IMR-90 (cell line): ENCODE results near the gene LDB1. TPM values are rescaled to one million over a fixed set of nuclear protein-coding genes. Genes with fewer than 3 reads are reported as not detected.

Experiments used
- ATAC-seq: fragments of 200-7000 bp; cut with Tn5 transposase; 2 replicates; pipeline ENCODE4 v1.9.1; 2020; ENCODE audit warnings: low read depth, mild to moderate bottlenecking, moderate library complexity
- BruUV-seq: library from RNA; stranded (reverse); fragments of 400-500 nt; replicated peaks from 2 replicates; lab custom pipeline; 2021; lab: Mats Ljungman, UMichigan
- CTCF ChIA-PET: fragments of 300-600 bp; formaldehyde crosslinking; extraction: SDS; loops from one replicate; lab custom pipeline; 2021; ENCODE audit warnings: antibody characterized with exemption; lab: Yijun Ruan, JAX
- POLR2A ChIA-PET: fragments of 300-600 bp; sonication (Branson Sonifier 250); formaldehyde crosslinking; loops from one replicate; lab custom pipeline; 2022; ENCODE audit warnings: antibody characterized with exemption; ENCODE audit not compliant: unreplicated experiment; lab: Charles Lee
- DNase-seq: peaks from one replicate; pipeline ENCODE4 v3.0.0; 2013
- H2AFZ ChIP-seq: replicated peaks from 2 replicates; pipeline ENCODE3; 2013; ENCODE audit warnings: low read length, mild to moderate bottlenecking; ENCODE audit not compliant: poor library complexity
- H2AK5ac ChIP-seq: 2 replicates; pipeline ENCODE4 v1.6.1; 2013; ENCODE audit warnings: low read depth, low read length, inconsistent platforms
- H2AK9ac ChIP-seq: replicated peaks from 2 replicates; pipeline ENCODE3; 2013; ENCODE audit warnings: mild to moderate bottlenecking, low read depth, low read length, moderate library complexity; ENCODE audit not compliant: poor library complexity
- H2BK120ac ChIP-seq: 2 replicates; pipeline ENCODE4 v1.6.1; 2013; ENCODE audit warnings: low read depth, low read length, inconsistent platforms
- H2BK15ac ChIP-seq: 3 replicates; pipeline ENCODE4 v1.6.1; 2013; ENCODE audit warnings: low read depth, low read length, inconsistent platforms
- H2BK20ac ChIP-seq: 2 replicates; pipeline ENCODE4 v1.6.1; 2013; ENCODE audit warnings: low read depth, mild to moderate bottlenecking, inconsistent platforms, low read length, moderate library complexity
- H2BK5ac ChIP-seq: 2 replicates; pipeline ENCODE4 v1.6.1; 2013; ENCODE audit warnings: mild to moderate bottlenecking, low read depth, low read length, inconsistent platforms; ENCODE audit not compliant: poor library complexity, severe bottlenecking
- H3K14ac ChIP-seq: replicated peaks from 2 replicates; pipeline ENCODE4 v1.6.1; 2013; ENCODE audit warnings: low read depth, low read length, inconsistent platforms
- H3K18ac ChIP-seq: 2 replicates; pipeline ENCODE4 v1.6.1; 2013; ENCODE audit warnings: low read depth, low read length, control low read depth
- H3K23ac ChIP-seq: 2 replicates; pipeline ENCODE4 v1.6.1; 2013; ENCODE audit warnings: low read depth, low read length, inconsistent platforms
- H3K27ac ChIP-seq: 2 replicates; pipeline ENCODE4 v1.5.1; 2013; ENCODE audit warnings: mild to moderate bottlenecking, control low read depth, low read length; ENCODE audit not compliant: insufficient read depth
- H3K27me3 ChIP-seq: 2 replicates; pipeline ENCODE4 v1.6.1; 2013; ENCODE audit warnings: low read length; ENCODE audit not compliant: control insufficient read depth, insufficient read depth
- H3K36me3 ChIP-seq: 2 replicates; pipeline ENCODE4 v1.6.1; 2013; ENCODE audit warnings: low read length, mixed read lengths; ENCODE audit not compliant: control insufficient read depth, insufficient read depth
- H3K4ac ChIP-seq: 2 replicates; pipeline ENCODE4 v1.6.1; 2013; ENCODE audit warnings: low read depth, low read length, inconsistent platforms
- H3K4me1 ChIP-seq: 2 replicates; pipeline ENCODE4 v1.6.1; 2013; ENCODE audit warnings: low read length, mixed read lengths; ENCODE audit not compliant: control insufficient read depth, insufficient read depth
- H3K4me2 ChIP-seq: 2 replicates; pipeline ENCODE4 v1.6.1; 2013; ENCODE audit warnings: low read depth, mild to moderate bottlenecking, control low read depth, low read length, moderate library complexity
- H3K4me3 ChIP-seq: 2 replicates; pipeline ENCODE4 v1.5.1; 2013; ENCODE audit warnings: low read depth, mild to moderate bottlenecking, control low read depth, low read length, moderate library complexity; ENCODE audit not compliant: insufficient read depth
- H3K56ac ChIP-seq: 2 replicates; pipeline ENCODE4 v1.6.1; 2013; ENCODE audit warnings: low read length, inconsistent platforms; ENCODE audit not compliant: insufficient read depth; ENCODE audit errors: extremely low read depth
- H3K79me1 ChIP-seq, 2 experiments: 2 replicates each; pipeline ENCODE4 v1.6.1; 2013; ENCODE audit warnings: low read length in 2 of 2, inconsistent platforms in 1 of 2, low read depth in 1 of 2
- H3K9ac ChIP-seq: 2 replicates; pipeline ENCODE4 v1.6.1; 2013; ENCODE audit warnings: low read depth, low read length, control low read depth
- H3K9me1 ChIP-seq: 2 replicates; pipeline ENCODE4 v1.6.1; 2013; ENCODE audit warnings: low read length, inconsistent platforms; ENCODE audit not compliant: insufficient read depth
- H3K9me3 ChIP-seq: 2 replicates; pipeline ENCODE4 v1.6.1; 2013; ENCODE audit warnings: low read length; ENCODE audit not compliant: control insufficient read depth, insufficient read depth
- H4K20me1 ChIP-seq: 2 replicates; pipeline ENCODE4 v1.6.1; 2013; ENCODE audit warnings: low read length, inconsistent platforms; ENCODE audit not compliant: insufficient read depth
- H4K5ac ChIP-seq: 2 replicates; pipeline ENCODE4 v1.6.1; 2013; ENCODE audit warnings: mild to moderate bottlenecking, low read depth, low read length, control low read depth
- H4K8ac ChIP-seq, 2 experiments: 2 replicates each; pipeline ENCODE4 v1.6.1; 2013; ENCODE audit warnings: low read depth in 2 of 2, low read length in 2 of 2, control low read depth in 1 of 2, inconsistent platforms in 1 of 2
- H4K91ac ChIP-seq: 2 replicates; pipeline ENCODE4 v1.6.1; 2013; ENCODE audit warnings: low read depth, low read length, inconsistent platforms; ENCODE audit not compliant: insufficient read depth
- CEBPB ChIP-seq: IDR thresholded peaks from 2 replicates; pipeline ENCODE4 v1.6.1; 2012; ENCODE audit warnings: low read depth, low read length, improper control_type of control experiment
- MAZ ChIP-seq: IDR thresholded peaks from 2 replicates; pipeline ENCODE4 v1.6.1; 2012; ENCODE audit warnings: low read depth, mild to moderate bottlenecking, low read length, improper control_type of control experiment, moderate library complexity, borderline replicate concordance
- POLR2A ChIP-seq: IDR thresholded peaks from 2 replicates; pipeline ENCODE4 v1.6.1; 2012; ENCODE audit warnings: mild to moderate bottlenecking, low read depth, low read length
- RCOR1 ChIP-seq: IDR thresholded peaks from 2 replicates; pipeline ENCODE4 v1.6.1; 2012; ENCODE audit warnings: mild to moderate bottlenecking, low read length, improper control_type of control experiment; ENCODE audit not compliant: insufficient replicate concordance
- SMC3 ChIP-seq: fragments of 150-350 bp; IDR thresholded peaks from 2 replicates; pipeline ENCODE4 v1.6.1; 2016; ENCODE audit warnings: low read depth, mild to moderate bottlenecking, antibody characterized with exemption, low read length, moderate library complexity
- WGBS, 2 experiments: methylation state at CpG; one replicate each; pipeline versions ENCODE4 v1.1.5 to v1.1.7; 2013; ENCODE audit warnings: missing lambda C conversion rate in 2 of 2; ENCODE audit not compliant: insufficient read length in 1 of 2; ENCODE audit errors: extremely low coverage in 2 of 2; 5-methylcytosine and 5-hydroxymethylcytosine counted together
- dilution Hi-C: fragments of 300-500 bp; cut with HindIII; formaldehyde crosslinking; loops from one replicate; pipeline ENCODE4 v1.14.3; 2018; ENCODE audit warnings: low sequenced_read_pairs; ENCODE audit not compliant: unreplicated experiment
- in situ Hi-C: fragments of 300-500 bp; cut with MboI; formaldehyde crosslinking; loops from 3 replicates; pipeline ENCODE4 v1.14.3; 2019; ENCODE audit warnings: low sequenced_read_pairs, inconsistent platforms, mixed read lengths
- intact Hi-C: fragments of 100-400 bp; cut with micrococcal nuclease; formaldehyde crosslinking; loops from 2 replicates; pipeline ENCODE4 v1.10.0; 2022
- polyA plus RNA-seq, 3 experiments: library from polyadenylated mRNA; depleted of rRNA; stranded (reverse); fragments of >200 nt; gene quantifications; 2 replicates each; pipeline ENCODE4 v1.2.3, GENCODE V29; 2012; ENCODE audit warnings: low replicate concordance in 1 of 3
- total RNA-seq: library from RNA; depleted of rRNA; stranded (reverse); fragments of >200 nt; gene quantifications from 2 replicates; pipeline ENCODE4 v1.2.3, GENCODE V29; 2012
- TF ChIP-seq, protein P1 (sequence below): fragments of 150-350 bp; IDR thresholded peaks from 2 replicates; pipeline ENCODE4 v1.6.1; 2016; ENCODE audit warnings: low read depth, mild to moderate bottlenecking, low read length, moderate library complexity, borderline replicate concordance

The LDB1 gene
- total and polyA plus RNA-seq, 2 of the 4 experiments (the other 2 are of a cell fraction): 47.9 to 92.4 TPM

DNA sequence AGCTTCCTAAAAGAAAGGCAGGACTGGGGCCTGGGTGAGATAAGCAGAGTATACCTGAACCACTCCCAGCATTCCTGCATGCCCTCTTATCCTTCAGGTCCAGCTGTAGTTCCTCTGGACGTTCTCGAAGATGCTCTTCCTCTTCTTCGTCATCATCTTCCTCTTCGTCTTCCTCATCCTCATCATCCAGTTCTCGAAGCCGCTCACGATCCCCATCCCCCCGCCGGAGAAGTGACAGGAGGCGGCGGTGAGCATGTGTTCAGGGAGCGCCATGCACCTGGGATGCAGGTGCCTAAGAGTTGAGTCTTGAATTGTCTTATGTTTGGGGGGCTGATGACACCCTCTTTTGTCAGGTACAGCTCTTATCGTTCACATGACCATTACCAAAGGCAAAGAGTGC, 28.1 kb upstream of the LDB1 start:
- Histone ChIP-seq H2BK5ac (no peak overlapping the region), H2BK15ac (no peak overlapping the region), H3K79me1 (peaks cover 18 to 66% of the 10 kb centered on the region in 2 experiments), H4K5ac (no peak overlapping the region), H3K27me3 (no peaks in the 10 kb centered on the region), H2AK9ac (no peak overlapping the region), H2AFZ (no peak overlapping the region), H2BK120ac (no peak overlapping the region), H4K91ac (no peak overlapping the region), H3K9ac (no peak overlapping the region), H3K4me3 (no peak overlapping the region), H3K9me3 (no peaks in the 10 kb centered on the region), H3K23ac (no peak overlapping the region), H3K56ac (no peak overlapping the region), H3K27ac (no peak overlapping the region), H2BK20ac (no peak overlapping the region), H3K18ac (no peak overlapping the region), H4K8ac (no peak overlapping the region), H3K36me3 (peaks cover 46% of the 10 kb centered on the region), H3K4me1 (peaks cover 4% of the 10 kb centered on the region; the same call in 1 of the 2 replicates), H3K4me2 (no peak overlapping the region), H2AK5ac (no peak overlapping the region), H4K20me1 (peaks cover 41% of the 10 kb centered on the region), H3K4ac (no peak overlapping the region), H3K14ac (no peak overlapping the region), H3K9me1 (peaks cover 5% of the 10 kb centered on the region; the same call in 1 of the 2 replicates)
- in situ Hi-C loops (no loop called here), dilution Hi-C loops (no loop called here), intact Hi-C loops (no loop called here)
- no peak for DNase-seq
- ChIA-PET POLR2A (no interaction called here), CTCF (interaction anchor here (1.7 kb wide), 1 partner anchor 14 kb away, joined by 4 read pairs; no protein-coding TSS in a partner anchor)
- no peak for ATAC-seq
- 100% methylated on average over 4 of the region's 13 CpGs; no CpG with 5 or more reads in 1 of the 2 experiments for WGBS, 2 experiments
- TF ChIP-seq CEBPB: no peak
- no peak for TF ChIP-seq RCOR1
- TF ChIP-seq POLR2A: no peak
- TF ChIP-seq, protein P1, sequence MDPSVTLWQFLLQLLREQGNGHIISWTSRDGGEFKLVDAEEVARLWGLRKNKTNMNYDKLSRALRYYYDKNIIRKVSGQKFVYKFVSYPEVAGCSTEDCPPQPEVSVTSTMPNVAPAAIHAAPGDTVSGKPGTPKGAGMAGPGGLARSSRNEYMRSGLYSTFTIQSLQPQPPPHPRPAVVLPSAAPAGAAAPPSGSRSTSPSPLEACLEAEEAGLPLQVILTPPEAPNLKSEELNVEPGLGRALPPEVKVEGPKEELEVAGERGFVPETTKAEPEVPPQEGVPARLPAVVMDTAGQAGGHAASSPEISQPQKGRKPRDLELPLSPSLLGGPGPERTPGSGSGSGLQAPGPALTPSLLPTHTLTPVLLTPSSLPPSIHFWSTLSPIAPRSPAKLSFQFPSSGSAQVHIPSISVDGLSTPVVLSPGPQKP: no peak
- TF ChIP-seq SMC3: no peak
- no peak for TF ChIP-seq MAZ
- BruUV-seq: no TSS peak
